HFFc6 (cell line): Measurements from ENCODE around the gene PEA15. TPM values are rescaled to one million over a fixed set of nuclear protein-coding genes. Genes with fewer than 3 reads are reported as not detected.
A peak's percentile ranks its signal among the peaks of the same experiment; 100 is the strongest.

Experiments
- DNase-seq: peaks from one replicate; pipeline ENCODE4 v3.0.0-alpha.2; 2018
- H3K27ac Mint-ChIP-seq: 2 replicates; pipeline ENCODE4 v1.8.0; 2020; ENCODE audit warnings: mild to moderate bottlenecking, mixed read lengths
- H3K27me3 Mint-ChIP-seq: 2 replicates; pipeline ENCODE4 v1.8.0; 2021; ENCODE audit warnings: mild to moderate bottlenecking, moderate library complexity, mixed read lengths; ENCODE audit not compliant: insufficient read depth
- H3K36me3 Mint-ChIP-seq: 2 replicates; pipeline ENCODE4 v1.8.0; 2021; ENCODE audit warnings: low read depth, mixed read lengths
- H3K4me1 Mint-ChIP-seq: 2 replicates; pipeline ENCODE4 v1.8.0; 2020; ENCODE audit warnings: low read depth, mixed read lengths
- H3K4me3 Mint-ChIP-seq: 2 replicates; pipeline ENCODE4 v1.8.0; 2020; ENCODE audit warnings: mild to moderate bottlenecking, moderate library complexity, mixed read lengths
- H3K9me3 Mint-ChIP-seq: 2 replicates; pipeline ENCODE4 v1.8.0; 2020; ENCODE audit warnings: mild to moderate bottlenecking, mixed read lengths
- CTCF ChIP-seq: fragments of 200-600 bp; sonication (generic); IDR thresholded peaks from 2 replicates; pipeline ENCODE4 v1.5.0; 2021; ENCODE audit warnings: antibody characterized with exemption, mild to moderate bottlenecking
- total RNA-seq, 6 experiments: library from RNA; stranded (reverse); fragmentation: NEBNext Ultra II Directional; extraction: Animal tissue kit (Norgen Biotek cat#: 25700); gene quantifications; 2 replicates in 1 of 6; 3 replicates in 5 of 6; pipeline ENCODE4 v1.2.3, GENCODE V29; 2021

The PEA15 gene
- total RNA-seq, 6 experiments from 2014 or later = 448 to 538 (median 470) TPM

GRCh38 chr1:160169553-160170399, 35.4 kb upstream of the PEA15 start:
- DNase-seq = no peak
- H3K27me3 Mint-ChIP-seq = peaks cover 40% of the 10 kb centered on the region
- no peak for TF ChIP-seq CTCF
- peaks cover 22% of the 10 kb centered on the region for H3K4me1 Mint-ChIP-seq
- H3K9me3 Mint-ChIP-seq = no peaks in the 10 kb centered on the region
- no peak overlapping the region for H3K27ac Mint-ChIP-seq
- H3K36me3 Mint-ChIP-seq = no peaks in the 10 kb centered on the region
- H3K4me3 Mint-ChIP-seq = no peak overlapping the region

- Mint-ChIP-seq H3K9me3 (no peaks in the 10 kb centered on the region), H3K4me1 (peaks cover 22% of the 10 kb centered on the region), H3K36me3 (no peaks in the 10 kb centered on the region), H3K27me3 (peaks cover 33% of the 10 kb centered on the region), H3K27ac (no peak overlapping the region), H3K4me3 (no peak overlapping the region)
- TF ChIP-seq CTCF = no peak
- DNase-seq = peak; percentile 34
These were observed 33.8 kb upstream of the PEA15 start for GRCh38 chr1:160171354-160171753.

- Mint-ChIP-seq H3K27ac (no peak overlapping the region), H3K4me1 (peaks cover 22% of the 10 kb centered on the region), H3K36me3 (no peaks in the 10 kb centered on the region), H3K27me3 (peaks cover 27% of the 10 kb centered on the region), H3K4me3 (no peak overlapping the region), H3K9me3 (no peaks in the 10 kb centered on the region)
- DNase-seq = no peak
- TF ChIP-seq CTCF = no peak
These were observed 33.2 kb upstream of the PEA15 start for GRCh38 chr1:160171980-160172379.

GRCh38 chr1:160177231-160177630, 28.0 kb upstream of the PEA15 start:
- Mint-ChIP-seq H3K4me3 (no peak overlapping the region), H3K27me3 (peaks cover 30% of the 10 kb centered on the region), H3K4me1 (no peaks in the 10 kb centered on the region), H3K27ac (no peak overlapping the region), H3K9me3 (no peaks in the 10 kb centered on the region), H3K36me3 (no peaks in the 10 kb centered on the region)
- DNase-seq = no peak
- no peak for TF ChIP-seq CTCF

- Mint-ChIP-seq H3K4me1 (no peaks in the 10 kb centered on the region), H3K27me3 (peaks cover 27% of the 10 kb centered on the region), H3K9me3 (no peaks in the 10 kb centered on the region), H3K27ac (no peak overlapping the region), H3K4me3 (no peak overlapping the region), H3K36me3 (no peaks in the 10 kb centered on the region)
- no peak for TF ChIP-seq CTCF
- no peak for DNase-seq
These were observed 27.5 kb upstream of the PEA15 start for GRCh38 chr1:160177667-160178066.
